ENCODE measurements around the gene NGF.

GRCh38 chr1:115329965-115330364, 8.1 kb downstream of the NGF start:
- TF ChIP-seq CTCF (IDR thresholded peaks at IDR 0.05) (no peak), POLR2A (IDR thresholded peaks at IDR 0.05) (no peak)

Data from testis (tissue), 2 donors.